Muscle of back (tissue), 11 donors: ENCODE results near the gene KICS2. TPM values are rescaled to one million over a fixed set of nuclear protein-coding genes. Genes with fewer than 3 reads are reported as not detected.
"Not testable (repeated sequence)": the region's sequence is repeated elsewhere in the genome, so short reads cannot be mapped to it uniquely, and the experiment has no call there.

ENCODE experiments used
- DNase-seq, 3 donors: peaks; one replicate each; pipeline versions ENCODE4 v3.0.0 to v3.0.0-alpha.2; 2013
- polyA plus RNA-seq, 10 donors: library from polyadenylated mRNA; unstranded; fragments of 120-200 nt; gene quantifications; one replicate each; pipeline ENCODE4 v1.2.1, GENCODE V29; 2013; ENCODE audit not compliant: insufficient read length in 10 of 10

KICS2 gene
- polyA plus RNA-seq, 10 donors, result 2.5 to 4.4 (median 3.1) TPM

- DNase-seq, result no peak
These were observed 3.5 kb downstream of the KICS2 start for GRCh38 chr12:64218597-64218996.

DNA sequence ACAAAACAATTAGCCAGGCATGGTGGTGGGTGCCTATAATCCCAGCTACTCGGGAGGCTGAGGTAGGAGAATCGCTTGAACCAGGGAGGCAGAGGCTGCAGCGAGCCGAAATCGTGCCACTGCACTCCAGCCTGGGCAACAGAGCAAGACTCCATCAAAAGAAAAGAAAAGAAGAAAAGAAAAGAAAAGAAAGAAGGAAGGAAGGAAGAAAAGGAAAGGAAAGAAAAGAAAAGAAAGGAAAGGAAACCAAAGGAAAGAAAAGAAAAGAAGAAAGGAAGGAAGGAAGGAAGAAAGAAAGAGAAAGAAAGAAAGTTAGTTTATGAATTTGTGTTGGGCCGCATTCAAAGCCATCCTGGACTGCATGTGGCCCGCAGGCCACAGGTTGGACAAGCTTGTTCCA, 4.5 kb downstream of the KICS2 start:
- not testable (repeated sequence) for DNase-seq

- no peak for DNase-seq
These were observed 5.9 kb downstream of the KICS2 start for GRCh38 chr12:64216239-64216638.

DNA sequence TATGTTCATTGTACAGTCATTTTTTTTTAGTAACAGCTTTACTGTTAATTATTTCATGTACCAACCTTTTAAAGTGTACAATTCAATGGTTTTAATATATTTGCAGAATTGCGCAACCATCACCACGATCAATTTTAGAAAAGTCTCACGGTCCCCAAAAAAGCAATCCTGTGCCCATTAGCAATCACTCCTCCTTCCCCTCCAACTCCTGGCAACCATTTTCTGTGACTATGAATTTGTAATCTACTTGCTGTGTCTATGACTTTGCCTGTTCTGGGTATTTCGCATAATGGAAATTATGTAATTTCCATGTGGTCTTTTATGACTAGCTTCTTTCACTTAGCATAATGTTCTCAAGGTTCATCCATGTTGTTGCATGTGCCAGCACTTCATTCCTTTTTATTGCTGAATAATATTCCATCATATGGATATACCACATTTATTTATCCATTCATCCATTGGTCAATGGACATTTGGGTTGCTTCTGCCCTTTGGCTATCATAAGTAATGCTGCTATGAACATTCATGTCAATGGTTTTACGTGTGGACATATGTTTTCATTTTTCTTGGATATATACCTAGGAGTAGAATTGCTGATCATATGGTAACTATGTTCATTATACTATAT, 9.9 kb downstream of the KICS2 start:
- DNase-seq, result no peak

DNA sequence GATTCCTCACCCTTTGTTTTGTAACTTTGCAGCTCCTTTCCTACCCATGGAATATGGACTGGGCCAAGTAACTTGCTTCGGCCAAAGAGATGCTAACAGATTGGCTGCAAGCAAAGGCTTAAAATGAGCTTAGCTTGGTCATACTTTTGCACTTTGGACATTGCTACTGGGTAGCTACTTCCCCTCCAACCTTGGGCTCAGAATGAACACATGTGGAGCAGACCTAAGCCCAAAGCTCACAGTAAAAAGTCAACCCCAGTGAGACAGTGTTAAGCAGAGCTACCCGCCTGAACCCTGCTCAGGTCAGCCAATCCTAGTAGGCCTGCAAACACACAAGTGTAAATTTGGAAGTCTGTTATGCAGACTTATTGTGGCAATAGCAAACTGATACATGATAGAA, 14.6 kb downstream of the KICS2 start:
- no peak for DNase-seq

DNA sequence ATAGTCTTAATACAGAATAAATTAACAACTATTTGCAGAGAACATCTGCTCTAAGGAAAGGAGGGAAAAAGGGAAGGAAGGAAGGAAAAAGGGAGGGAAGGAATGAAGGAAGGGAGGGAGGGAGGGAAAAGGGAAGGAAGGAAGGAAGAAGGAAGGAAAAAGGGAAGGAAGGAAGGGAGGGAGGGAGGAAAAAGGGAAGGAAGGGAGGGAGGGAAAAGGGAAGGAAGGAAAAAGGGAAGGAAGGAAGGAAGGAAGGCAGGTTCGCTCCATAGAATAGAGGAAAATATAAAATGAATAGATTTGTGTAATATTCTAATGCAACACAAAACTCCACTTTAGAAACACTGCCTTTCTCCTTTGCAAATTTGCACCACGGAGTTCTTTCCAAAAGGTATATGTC, 16.6 kb downstream of the KICS2 start:
- no peak for DNase-seq

GRCh38 chr12:64203775-64204174, 18.3 kb downstream of the KICS2 start:
- DNase-seq, result no peak

DNA sequence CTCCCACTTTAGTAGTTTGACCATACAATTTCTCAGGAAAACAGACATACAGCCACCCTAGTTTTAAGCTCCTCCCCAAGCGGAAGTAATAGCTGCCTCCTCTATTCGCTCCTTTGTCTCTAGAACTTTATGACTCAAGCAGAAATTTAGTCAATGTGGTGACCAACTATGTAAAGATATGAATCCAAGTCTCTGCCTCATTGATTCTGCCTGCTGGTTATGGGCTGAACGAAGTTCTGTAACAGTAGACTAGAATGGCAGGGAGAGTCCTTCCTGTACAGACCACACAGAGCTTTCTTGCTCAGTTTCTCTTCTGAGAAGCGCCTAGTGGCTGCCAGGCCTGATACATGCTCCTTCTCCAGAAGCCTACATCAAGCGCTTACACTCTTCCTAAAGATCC, 19.1 kb downstream of the KICS2 start:
- no peak for DNase-seq

- DNase-seq, result not testable (repeated sequence)
These were observed 26.3 kb downstream of the KICS2 start for GRCh38 chr12:64195841-64196240.

DNA sequence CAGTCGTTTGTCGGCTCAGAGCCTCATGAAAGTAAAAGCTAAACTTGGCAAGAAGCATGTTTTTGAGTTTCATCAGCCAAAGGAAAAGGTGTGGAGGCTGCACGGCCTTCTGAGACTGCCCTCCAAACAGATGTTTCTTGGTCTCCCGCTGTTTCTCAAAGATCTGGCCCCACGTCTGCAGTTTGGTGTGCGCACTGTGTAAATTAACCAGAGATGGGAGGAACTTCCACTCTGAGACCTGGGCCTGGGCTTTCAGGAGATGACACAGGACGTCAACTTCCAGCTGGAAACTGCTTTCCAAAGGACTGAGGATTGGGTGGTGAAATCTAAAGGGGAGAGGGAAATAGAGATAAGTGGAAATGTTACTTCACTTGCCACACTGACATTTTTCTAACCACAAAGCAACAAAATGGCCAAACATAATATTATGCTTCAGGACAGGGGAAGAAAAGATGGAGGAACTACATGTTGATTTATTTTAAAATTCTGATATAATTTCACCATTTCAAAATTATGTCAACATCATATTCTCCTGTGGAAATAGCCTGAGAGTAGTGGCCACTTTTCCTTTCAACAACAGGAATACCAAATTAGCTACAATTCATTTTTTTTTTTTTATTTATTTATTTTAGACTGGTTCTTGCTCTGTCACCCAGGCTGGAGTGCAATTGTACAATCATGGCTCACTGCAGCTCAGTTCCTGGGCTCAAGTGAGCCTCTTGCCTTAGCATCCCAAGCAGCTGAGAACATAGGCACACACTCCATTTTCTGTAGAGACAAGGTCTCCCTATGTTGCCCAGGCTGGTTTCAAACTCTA, 27.6 kb downstream of the KICS2 start:
- no peak for DNase-seq

GRCh38 chr12:64193931-64194330, 28.2 kb downstream of the KICS2 start:
- DNase-seq, result no peak

DNA sequence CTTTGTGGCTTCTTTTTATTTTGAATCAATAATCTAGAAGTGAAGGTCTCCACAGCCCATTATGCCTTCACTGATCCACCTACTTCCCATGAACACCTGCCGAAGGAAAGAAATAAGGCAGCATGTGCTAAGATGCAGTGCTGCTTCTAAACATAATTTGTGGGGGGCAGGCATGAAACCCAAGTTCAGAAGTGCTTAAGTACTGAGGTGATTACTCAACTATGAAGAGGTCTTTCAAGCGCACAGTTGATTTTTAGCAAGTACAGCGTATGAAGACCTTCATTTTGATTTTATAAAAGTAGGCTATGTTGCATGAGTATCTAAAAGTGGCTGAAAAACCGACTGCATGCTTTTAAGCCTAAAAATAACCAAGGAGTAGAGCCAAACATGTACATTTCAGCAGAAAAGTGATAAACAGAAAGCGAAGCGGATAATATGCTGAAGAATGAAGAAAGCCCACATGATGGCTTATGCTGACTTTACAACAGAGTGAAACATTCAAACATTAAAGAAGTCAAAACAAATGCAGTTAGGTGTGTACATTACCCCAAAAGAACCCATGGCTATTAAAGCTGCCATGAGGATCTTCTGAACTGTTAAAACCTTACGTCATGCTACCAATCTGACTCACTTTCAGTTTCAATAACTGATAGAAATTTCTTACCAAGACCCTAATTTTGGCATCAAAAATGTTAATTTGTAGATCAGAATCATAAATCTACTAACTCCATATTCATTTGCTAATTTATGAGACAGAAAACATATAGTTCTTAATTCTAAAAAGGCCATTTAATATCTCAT, 29.3 kb downstream of the KICS2 start:
- DNase-seq, result no peak

GRCh38 chr12:64190140-64190539, 32.0 kb downstream of the KICS2 start:
- DNase-seq, result no peak

DNA sequence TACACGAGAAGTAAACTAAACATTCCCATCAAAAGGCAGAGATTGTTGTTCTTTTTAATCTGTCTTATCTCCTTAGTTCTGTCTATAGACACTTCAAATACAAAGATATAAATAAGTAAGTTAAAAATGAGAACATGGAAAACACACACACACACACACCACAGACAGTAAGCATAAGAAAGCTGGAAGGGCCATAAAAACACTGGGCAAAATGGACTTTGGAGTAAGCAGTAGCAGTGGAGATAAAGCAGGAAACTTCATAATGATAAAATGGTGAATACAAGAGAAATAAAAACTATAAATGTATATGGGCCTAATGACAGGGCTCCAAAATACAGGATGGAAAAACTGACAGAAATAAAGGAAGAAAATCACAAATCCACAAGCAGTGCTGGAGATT, 32.6 kb downstream of the KICS2 start:
- DNase-seq, result no peak

DNA sequence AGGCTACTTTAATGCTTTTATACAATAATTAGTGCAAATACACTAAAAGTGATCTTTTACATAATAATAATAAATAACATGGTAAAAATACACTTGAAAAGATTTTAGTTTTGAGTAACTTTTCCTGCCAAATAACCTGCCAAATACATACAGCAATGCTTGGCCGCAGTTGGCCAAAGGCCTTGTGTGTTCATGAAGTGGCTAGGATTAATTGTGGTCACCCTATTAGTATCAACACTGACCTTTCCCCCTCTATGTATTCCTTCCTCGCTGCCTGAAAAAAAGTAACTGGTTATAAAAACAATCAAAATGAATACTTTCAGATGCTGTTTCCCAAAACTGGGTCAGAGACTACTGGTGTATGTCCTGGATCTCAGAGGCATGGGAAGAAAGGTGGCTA, 34.3 kb downstream of the KICS2 start:
- no peak for DNase-seq

- DNase-seq, result peak in 1 of 3 donors; percentile 58
These were observed 34.7 kb downstream of the KICS2 start for GRCh38 chr12:64187370-64187769.

DNA sequence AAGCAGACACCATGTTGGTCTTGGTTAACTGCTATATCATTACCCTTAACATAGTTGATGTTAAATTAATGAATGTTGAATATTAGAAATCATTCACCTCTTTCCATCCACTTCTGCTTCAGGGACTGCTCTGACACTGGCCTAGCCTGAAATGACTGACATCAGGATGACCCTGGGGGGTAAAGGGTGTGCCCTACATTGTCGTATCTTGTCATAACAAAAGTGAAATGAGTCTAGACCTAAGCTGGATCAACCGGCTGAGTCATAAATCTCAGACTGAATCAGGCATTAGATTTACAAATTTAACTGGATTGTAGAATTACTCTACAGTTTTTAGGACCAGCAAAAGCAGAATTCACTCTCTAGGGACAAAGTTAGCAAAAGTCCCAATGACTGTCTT, 35.3 kb downstream of the KICS2 start:
- no peak for DNase-seq

GRCh38 chr12:64184216-64184615, 37.9 kb downstream of the KICS2 start:
- no peak for DNase-seq

- DNase-seq, result peak; percentile 60 to 94 (median 83)
These were observed 40.4 kb downstream of the KICS2 start for GRCh38 chr12:64181430-64182291.

GRCh38 chr12:64180951-64181350, 41.1 kb downstream of the KICS2 start:
- DNase-seq, result no peak

- peak in 2 of 3 donors; percentile 21 to 65 for DNase-seq
These were observed 44.0 kb downstream of the KICS2 start for GRCh38 chr12:64178122-64178521.

- DNase-seq, result no peak
These were observed 45.1 kb downstream of the KICS2 start for GRCh38 chr12:64177001-64177400.
